ENCODE measurements around the gene C1orf50.

The C1orf50 gene

DNA sequence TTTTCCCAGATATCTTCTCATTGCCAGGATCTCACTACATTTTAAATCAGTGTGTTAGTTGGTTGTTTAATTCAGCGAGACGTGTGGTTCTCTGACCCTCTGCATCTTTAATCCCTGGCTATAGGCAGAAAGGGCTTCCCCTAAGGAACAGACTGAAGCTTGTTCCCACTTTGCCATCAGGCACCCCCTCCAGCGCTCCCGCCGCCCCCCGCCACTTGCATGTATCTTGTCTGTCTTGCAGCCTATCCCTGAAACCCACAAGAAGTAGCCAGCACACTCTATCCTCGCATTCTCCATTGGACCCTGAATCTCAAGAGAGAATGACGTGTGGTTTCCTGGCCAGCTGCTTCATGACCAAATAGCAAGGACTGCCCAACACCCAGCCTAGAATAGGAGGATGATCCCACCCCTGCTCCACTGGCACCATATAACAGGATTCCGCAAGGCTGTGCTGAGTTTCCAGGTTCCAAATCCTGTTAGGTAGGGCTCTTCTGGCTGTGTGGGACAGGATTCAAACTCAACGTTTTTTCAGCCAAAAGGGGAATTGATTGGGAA is 34.8 kb upstream of the C1orf50 start:
- H3K27ac ChIP-seq, result no peak overlapping the region
- TF ChIP-seq ZFX (IDR thresholded peaks at IDR 0.05; ENCODE audit: borderline replicate concordance), result no peak
- TF ChIP-seq, protein P1, sequence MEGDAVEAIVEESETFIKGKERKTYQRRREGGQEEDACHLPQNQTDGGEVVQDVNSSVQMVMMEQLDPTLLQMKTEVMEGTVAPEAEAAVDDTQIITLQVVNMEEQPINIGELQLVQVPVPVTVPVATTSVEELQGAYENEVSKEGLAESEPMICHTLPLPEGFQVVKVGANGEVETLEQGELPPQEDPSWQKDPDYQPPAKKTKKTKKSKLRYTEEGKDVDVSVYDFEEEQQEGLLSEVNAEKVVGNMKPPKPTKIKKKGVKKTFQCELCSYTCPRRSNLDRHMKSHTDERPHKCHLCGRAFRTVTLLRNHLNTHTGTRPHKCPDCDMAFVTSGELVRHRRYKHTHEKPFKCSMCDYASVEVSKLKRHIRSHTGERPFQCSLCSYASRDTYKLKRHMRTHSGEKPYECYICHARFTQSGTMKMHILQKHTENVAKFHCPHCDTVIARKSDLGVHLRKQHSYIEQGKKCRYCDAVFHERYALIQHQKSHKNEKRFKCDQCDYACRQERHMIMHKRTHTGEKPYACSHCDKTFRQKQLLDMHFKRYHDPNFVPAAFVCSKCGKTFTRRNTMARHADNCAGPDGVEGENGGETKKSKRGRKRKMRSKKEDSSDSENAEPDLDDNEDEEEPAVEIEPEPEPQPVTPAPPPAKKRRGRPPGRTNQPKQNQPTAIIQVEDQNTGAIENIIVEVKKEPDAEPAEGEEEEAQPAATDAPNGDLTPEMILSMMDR (IDR thresholded peaks at IDR 0.05), result no peak

DNA sequence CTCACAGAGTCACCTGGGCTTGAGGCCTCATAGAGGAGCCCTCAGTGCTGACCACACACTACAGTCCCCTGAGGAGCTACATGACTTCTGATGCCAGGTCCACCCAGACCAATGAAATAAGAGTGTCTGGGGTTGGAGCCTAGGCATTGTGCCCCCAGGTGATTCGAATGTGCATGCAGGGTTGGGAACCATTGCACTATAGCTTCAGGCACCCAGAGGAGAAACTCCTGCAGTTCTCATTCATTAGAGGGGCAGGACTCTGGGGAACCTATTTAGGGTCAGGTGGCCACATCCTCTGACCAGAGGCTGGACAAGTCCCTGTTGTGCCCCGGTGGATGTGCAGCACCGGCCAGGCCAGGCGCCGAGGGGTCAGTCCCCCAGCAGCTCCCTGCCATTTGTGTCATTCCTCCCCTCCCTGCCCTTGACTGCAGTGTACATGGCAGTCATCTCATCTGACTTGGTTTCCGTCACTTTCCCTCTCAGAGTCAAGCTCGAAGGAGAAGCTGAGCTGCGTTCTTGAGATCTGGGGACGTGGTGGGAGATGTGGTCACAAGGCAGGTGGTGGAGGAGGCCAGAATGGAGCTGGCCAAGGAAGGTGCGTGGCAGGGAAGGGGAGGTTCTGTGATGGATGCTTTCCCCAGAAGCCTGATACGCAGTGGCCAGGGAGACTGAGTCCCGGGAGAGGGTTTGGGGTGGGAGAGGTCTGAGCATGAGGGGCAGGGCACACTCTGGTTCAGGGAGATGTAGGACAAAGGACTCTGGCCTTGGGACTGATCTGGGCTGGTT is 33.4 kb upstream of the C1orf50 start:
- TF ChIP-seq, protein P1 (IDR thresholded peaks at IDR 0.05), result no peak
- no peak overlapping the region for H3K27ac ChIP-seq

DNA sequence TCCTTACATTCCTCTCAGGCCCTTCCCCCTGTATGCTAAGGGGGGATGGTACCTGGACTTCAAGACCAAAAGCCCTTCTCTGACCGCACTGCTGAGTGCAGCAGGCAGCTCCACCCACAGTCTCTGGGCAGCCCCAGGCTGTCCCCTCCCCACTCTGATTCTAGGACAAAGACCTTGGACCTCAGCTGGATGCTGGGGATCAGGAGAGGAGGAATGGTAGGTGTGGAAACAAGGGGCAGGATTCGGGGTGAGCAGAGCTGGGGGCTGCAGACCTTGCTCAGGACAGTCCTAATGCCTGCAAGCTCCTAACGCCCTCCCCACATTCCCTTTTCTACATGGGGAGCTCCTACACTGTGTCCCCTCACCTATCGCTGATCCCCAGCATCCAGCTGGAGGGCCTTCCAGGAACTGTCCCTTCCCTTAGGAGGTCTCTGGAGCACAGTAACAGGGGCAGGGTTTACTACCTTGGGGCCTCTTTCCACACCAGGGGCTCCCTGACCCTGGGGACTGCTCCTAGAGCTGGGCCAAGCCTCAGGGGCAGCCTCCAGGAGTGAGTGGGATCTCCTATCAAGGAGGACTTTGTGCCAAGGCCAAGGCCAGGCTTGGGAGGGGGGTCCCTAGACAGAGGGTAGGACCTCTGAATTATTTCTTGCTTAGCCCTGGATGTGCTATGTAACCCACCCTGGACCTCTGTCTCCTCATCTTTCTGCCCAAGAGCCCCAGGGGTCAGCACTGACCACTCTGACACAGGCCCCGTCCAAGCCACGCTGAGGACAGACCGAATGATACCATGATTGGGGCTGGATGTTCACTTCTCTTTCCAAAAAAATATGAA is 32.6 kb upstream of the C1orf50 start:
- H3K27ac ChIP-seq, result no peak overlapping the region
- TF ChIP-seq, protein P1 (IDR thresholded peaks at IDR 0.05), result no peak
- no peak for TF ChIP-seq ZFX (IDR thresholded peaks at IDR 0.05; ENCODE audit: borderline replicate concordance)

DNA sequence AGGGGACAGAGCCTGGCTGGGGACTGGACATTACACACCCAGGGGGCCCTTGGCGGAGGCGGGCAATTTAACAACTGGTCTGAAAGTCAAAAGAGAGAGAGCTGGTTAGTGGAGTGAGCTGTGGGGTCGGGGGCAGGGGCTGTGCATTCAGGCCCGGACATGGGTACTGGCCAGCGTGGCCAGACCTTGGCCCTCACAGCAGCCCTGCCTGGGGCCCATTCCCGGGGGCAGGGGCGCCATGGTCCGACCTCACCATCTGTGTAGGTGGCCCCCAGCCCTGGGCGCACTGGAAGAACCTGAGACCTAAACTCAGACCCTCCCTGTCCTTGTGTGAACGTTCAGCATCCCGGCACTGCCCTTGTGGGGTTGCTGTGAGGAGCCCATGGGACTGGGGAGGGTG is 32.0 kb upstream of the C1orf50 start:
- TF ChIP-seq, protein P1 (IDR thresholded peaks at IDR 0.05), result no peak
- no peak for TF ChIP-seq ZFX (IDR thresholded peaks at IDR 0.05; ENCODE audit: borderline replicate concordance)
- H3K27ac ChIP-seq, result no peak overlapping the region

DNA sequence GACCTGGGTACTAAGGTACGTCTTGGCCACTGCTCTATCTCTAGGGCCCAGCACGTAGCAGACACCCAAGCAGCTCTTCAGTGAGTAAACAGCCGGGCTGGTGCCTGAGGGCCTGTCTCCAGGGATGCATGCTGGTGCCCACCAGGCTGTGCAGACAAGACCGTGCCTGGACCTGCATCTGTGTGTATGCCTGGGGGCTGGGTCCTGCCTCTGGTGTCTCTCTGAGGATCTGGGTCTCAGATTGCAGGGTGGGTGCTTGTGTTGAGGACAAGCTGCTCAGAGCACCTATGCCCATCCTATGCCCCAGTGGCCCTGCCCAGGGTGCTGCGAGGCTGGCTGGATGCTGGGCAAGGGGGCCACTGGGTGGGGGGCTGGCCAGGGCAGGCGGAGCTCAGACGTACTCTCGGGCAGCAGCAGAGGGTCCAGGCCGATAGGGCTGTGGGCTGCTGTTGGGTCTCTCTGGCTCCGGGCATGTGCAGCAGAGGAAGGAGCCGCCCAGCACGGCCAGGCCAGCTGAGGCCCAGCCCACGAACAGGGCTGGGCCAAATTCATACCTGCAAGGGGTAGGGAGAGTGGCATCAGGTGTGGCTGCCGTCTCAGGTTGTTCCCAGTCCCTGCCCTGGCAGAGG is 31.5 kb upstream of the C1orf50 start:
- TF ChIP-seq ZFX (IDR thresholded peaks at IDR 0.05; ENCODE audit: borderline replicate concordance), result no peak
- TF ChIP-seq, protein P1 (IDR thresholded peaks at IDR 0.05), result no peak
- no peak overlapping the region for H3K27ac ChIP-seq

DNA sequence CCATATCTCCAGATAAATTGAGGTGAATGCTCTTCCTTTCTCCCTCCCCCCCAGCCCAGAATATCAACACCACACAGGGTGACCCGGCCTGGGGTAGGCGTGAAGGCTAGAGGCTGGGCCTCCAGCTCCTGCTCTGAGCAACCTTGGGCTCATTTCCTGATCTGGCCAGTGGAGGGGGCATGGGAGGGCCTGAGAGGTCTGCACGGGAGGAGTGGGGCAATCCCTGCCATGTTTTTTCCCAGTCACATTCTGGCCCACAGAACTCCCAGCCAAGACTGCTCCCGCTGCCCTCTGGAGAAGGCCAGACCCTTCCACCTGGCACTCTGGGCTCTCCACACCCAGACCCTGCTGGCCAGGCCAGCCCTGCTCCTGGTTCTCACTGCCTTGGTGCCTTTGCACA is 30.9 kb upstream of the C1orf50 start:
- TF ChIP-seq ZFX (IDR thresholded peaks at IDR 0.05; ENCODE audit: borderline replicate concordance), result no peak
- TF ChIP-seq, protein P1 (IDR thresholded peaks at IDR 0.05), result peak; percentile 55
- no peak overlapping the region for H3K27ac ChIP-seq

Data from 22Rv1 (cell line).